GM19463 (cell line): Measurements from ENCODE around the gene C1orf50.
"Not testable (repeated sequence)": the region's sequence is repeated elsewhere in the genome, so short reads cannot be mapped to it uniquely, and the experiment has no call there.

Experiments
- ATAC-seq: cut with Tn5 transposase; IDR thresholded peaks from one replicate; pipeline ENCODE4 v1.9.1; 2021; ENCODE audit warnings: mild to moderate bottlenecking, moderate library complexity; ENCODE audit not compliant: unreplicated experiment

The C1orf50 gene

GRCh38 chr1:42766741-42767509 is at the start of gene C1orf50, which contains the start of gene P3H1:
TSS of gene C1orf50 (plus strand) at chr1:42767249. CDS start at chr1:42767312, 63 bp downstream.
TSS of gene P3H1 (minus strand) at chr1:42767028. CDS start at chr1:42766971, 57 bp downstream.
- ATAC-seq, result peak; percentile 87

GRCh38 chr1:42720868-42721267 is 46.2 kb upstream of the C1orf50 start:
- ATAC-seq, result no peak

- ATAC-seq, result no peak
Observed at GRCh38 chr1:42721926-42722325, 45.1 kb upstream of the C1orf50 start.

GRCh38 chr1:42722403-42722802 is 44.6 kb upstream of the C1orf50 start:
- not testable (repeated sequence) for ATAC-seq

GRCh38 chr1:42723511-42723910 is 43.5 kb upstream of the C1orf50 start:
- ATAC-seq, result no peak

- ATAC-seq, result not testable (repeated sequence)
Observed at GRCh38 chr1:42725820-42726219, 41.2 kb upstream of the C1orf50 start.

- no peak for ATAC-seq
Observed at GRCh38 chr1:42730002-42730401, 37.0 kb upstream of the C1orf50 start.

GRCh38 chr1:42730988-42731387 is 36.1 kb upstream of the C1orf50 start:
- ATAC-seq, result no peak

- ATAC-seq, result no peak
Observed at GRCh38 chr1:42731585-42731984, 35.5 kb upstream of the C1orf50 start.

GRCh38 chr1:42732126-42732680 is 34.8 kb upstream of the C1orf50 start:
- ATAC-seq, result no peak

GRCh38 chr1:42733415-42734200 is 33.4 kb upstream of the C1orf50 start:
- no peak for ATAC-seq

GRCh38 chr1:42734201-42735035 is 32.6 kb upstream of the C1orf50 start:
- ATAC-seq, result no peak

GRCh38 chr1:42735056-42735455 is 32.0 kb upstream of the C1orf50 start:
- ATAC-seq, result no peak

GRCh38 chr1:42735477-42736105 is 31.5 kb upstream of the C1orf50 start:
- no peak for ATAC-seq

- ATAC-seq, result no peak
Observed at GRCh38 chr1:42736152-42736551, 30.9 kb upstream of the C1orf50 start.

GRCh38 chr1:42736571-42737200 is 30.4 kb upstream of the C1orf50 start:
- no peak for ATAC-seq

- no peak for ATAC-seq
Observed at GRCh38 chr1:42737257-42737656, 29.8 kb upstream of the C1orf50 start.

- no peak for ATAC-seq
Observed at GRCh38 chr1:42737986-42738677, 28.9 kb upstream of the C1orf50 start.

- no peak for ATAC-seq
Observed at GRCh38 chr1:42738678-42739226, 28.3 kb upstream of the C1orf50 start.
